ENCODE measurements around the gene CFAP46. TPM values are rescaled to one million over a fixed set of nuclear protein-coding genes. Genes with fewer than 3 reads are reported as not detected.

The CFAP46 gene
- total and polyA plus RNA-seq, 2 experiments from 2014 or later: 3.1 to 5.4 TPM

DNA sequence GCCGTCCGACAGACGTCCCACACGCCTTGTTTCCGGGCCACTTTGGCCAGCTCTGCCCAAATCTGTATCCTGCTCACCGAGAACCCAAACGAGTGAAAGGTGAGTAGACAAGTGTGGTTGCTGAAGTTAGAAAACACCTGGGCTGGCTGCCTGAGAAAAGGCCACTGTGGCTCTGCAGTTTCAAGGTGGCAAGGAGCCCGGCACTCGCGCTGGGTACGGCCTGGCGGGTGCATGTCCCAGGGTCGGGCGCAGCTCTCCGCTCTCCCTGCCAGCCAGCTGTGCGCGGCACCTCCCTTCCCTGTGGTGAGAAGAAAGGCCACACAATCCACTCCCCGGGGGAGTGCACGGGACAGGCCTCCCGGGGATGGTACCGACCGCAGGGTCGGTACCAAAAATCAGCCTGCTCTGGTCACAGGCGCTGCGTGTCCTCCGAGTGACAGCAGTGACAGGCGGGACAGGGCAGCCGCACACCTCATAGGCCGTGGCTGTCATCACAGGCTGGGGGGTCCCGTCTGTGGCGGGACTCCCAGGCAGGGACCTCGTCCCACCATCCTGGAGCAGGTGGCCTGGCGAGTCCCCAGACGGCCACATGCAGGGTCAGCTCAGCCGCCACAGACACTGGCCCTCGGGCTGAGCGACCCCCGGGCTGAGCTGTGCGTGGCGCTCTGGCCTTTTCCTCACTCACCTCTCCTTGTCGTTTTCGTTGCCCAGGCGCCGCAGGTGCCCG lies 22.8 kb downstream of the CFAP46 start:
- H3K4me3 Mint-ChIP-seq: no peak overlapping the region
- Histone ChIP-seq H4K20me1 (replicated peaks; ENCODE audit: insufficient read depth) (no peaks in the 10 kb centered on the region), H3K9me2 (ENCODE audit: insufficient read depth) (no peaks in the 10 kb centered on the region), H3K27ac (ENCODE audit: low read depth) (no peak overlapping the region), H3K4me2 (no peak overlapping the region), H3K79me2 (replicated peaks; ENCODE audit: insufficient read depth) (no peaks in the 10 kb centered on the region), H3F3A (replicated peaks; ENCODE audit: low read depth) (no peaks in the 10 kb centered on the region), H3K27me3 (ENCODE audit: insufficient read depth) (no peaks in the 10 kb centered on the region), H3K4me3 (no peak overlapping the region), H3K36me3 (ENCODE audit: insufficient read depth) (no peaks in the 10 kb centered on the region), H2AFZ (no peak overlapping the region), H3K4me1 (ENCODE audit: insufficient read depth) (no peaks in the 10 kb centered on the region)
- H3K27ac Mint-ChIP-seq: no peak overlapping the region
- peaks cover 4% of the 10 kb centered on the region for H3K27me3 Mint-ChIP-seq (ENCODE audit: insufficient read depth, low read depth, poor library complexity)
- no peaks in the 10 kb centered on the region for H3K4me1 Mint-ChIP-seq
- DNase-seq (ENCODE audit: low spot score): no peak
- ATAC-seq: no peak
- no peak for TF ChIP-seq CTCF (conservative IDR thresholded peaks at IDR 0.05; ENCODE audit: low read depth in 2 of 2)
- no peak for TF ChIP-seq POLR2AphosphoS5 (IDR thresholded peaks at IDR 0.05; ENCODE audit: low read depth)
- no peak for TF ChIP-seq ZNF462 (CRISPR knock-in tag; IDR thresholded peaks at IDR 0.05)
- TF ChIP-seq ETS1 (IDR thresholded peaks at IDR 0.05): no peak
- no peaks in the 10 kb centered on the region for H3K36me3 Mint-ChIP-seq (ENCODE audit: low read depth)
- no peaks in the 10 kb centered on the region for H3K9me3 Mint-ChIP-seq
